ENCODE results near the gene CMIP.
"Not testable (repeated sequence)": the region's sequence is repeated elsewhere in the genome, so short reads cannot be mapped to it uniquely, and the experiment has no call there.

CMIP gene

DNA sequence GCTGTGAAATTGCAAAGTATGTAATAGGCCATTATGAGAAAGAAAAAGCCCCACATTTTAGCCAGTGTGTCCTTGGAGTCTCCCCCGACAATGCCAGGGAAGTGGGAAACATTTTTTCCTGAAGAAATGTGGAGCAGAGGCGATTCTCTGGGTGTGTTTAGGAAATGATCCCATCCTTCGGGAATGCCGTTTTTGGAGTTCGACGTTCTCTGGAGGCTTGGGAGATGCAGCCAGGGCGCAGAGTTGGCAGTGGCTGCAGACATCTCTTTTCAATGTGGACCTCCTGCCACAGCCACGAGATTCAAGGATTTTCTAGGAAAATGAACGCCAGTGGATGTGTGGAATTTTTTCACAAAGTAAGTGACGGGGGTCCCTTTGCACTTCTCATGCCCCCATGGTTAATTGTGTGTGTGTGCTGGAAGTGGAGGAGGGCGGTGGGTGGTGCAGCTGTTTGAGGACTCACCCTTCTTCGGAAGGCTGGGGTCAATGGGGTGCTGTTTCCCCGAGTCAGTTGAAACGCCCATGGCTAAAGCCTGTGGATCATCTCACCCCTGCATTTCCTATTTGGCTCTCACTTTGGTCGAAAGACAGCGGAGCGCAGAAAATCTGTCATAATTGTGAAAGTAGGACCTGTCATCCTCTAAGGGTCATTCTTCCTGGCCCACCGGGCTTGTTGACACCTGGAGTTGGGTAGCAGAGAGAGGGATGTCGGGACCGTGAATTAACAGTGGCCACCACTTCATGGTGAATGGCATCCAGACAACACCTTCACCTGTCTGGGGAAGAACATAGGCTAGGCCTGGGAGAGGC is 73.2 kb downstream of the CMIP start:
- DNase-seq (ENCODE audit: low spot score): no peak

DNA sequence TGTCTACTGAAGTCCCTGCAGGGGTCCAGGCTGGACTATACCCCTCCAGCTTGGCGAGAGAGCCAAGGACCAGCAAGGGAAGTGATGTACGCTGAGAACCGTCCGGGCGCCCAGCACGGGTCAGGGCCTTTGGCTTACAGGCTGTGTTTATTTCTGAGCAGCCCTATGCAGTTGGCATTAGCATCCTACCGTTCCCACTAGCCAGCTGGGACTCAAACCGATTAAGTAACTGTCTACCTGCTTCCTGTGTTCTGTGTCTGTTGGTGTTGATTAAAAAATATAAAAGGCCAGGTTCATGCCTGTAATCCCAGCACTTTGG is 73.8 kb downstream of the CMIP start:
- no peak for DNase-seq (ENCODE audit: low spot score)

DNA sequence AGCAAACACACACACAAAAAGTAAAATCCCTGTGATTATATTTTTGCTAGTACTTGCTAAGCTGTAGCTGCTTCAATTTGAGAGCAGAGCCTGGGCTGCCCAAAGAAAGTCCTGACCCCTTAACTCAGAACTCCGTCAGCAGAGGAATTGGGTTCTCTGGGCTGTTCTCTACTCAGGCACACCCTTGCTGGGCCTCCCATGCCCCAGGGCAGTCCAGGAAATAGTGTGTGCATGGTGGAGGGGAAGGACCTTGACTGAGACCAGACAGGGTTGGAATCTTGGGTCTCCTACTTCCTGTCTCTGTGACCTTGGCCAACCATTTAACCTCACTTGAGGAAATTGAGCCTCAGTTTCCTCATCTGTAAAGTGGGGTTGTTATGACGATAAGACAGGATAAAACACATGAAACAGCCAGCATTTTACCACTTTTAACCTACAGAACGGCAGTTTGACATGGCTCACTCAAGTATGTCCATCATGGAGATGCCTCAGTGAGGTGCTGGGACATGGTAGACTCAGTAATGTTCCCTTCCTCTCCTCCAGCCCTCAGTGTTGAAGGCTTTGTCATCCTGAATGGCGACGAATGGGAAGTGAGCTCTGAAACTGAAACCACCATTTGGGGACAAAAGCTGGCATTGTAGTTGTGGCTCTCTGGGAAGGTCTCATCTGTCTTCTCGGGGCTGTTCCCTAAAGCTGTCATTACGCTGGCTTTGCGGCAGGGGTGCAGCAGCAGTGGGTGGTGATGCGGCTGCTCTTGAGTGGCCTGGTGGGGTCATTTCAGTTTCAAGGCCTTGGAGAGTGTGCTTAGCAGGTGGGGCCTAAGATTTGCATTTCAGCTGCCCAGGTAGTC is 74.9 kb downstream of the CMIP start:
- DNase-seq (ENCODE audit: low spot score): peak; percentile 17

DNA sequence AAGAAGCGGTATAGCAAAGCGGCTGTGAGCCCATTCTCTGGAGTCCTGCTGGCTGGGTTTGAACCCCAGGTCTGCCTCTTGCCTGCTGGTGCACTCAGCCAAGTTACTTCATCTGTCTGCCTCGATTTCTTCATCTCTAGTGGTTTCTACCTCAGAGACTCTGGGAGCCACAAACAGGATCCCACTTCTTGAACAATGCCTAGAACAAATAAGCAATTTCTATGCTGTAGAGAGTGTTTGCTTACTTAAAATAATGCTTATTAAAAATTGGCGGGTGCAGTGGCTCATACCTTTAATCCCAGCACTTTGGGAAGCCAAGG is 75.5 kb downstream of the CMIP start:
- no peak for DNase-seq (ENCODE audit: low spot score)

GRCh38 chr16:81520560-81521135 is 76.0 kb downstream of the CMIP start:
- DNase-seq (ENCODE audit: low spot score): no peak

- DNase-seq (ENCODE audit: low spot score): peak; percentile 22
Observed at GRCh38 chr16:81521141-81521626, 76.6 kb downstream of the CMIP start.

- peak; percentile 20 for DNase-seq (ENCODE audit: low spot score)
Observed at GRCh38 chr16:81522108-81522701, 77.6 kb downstream of the CMIP start.

DNA sequence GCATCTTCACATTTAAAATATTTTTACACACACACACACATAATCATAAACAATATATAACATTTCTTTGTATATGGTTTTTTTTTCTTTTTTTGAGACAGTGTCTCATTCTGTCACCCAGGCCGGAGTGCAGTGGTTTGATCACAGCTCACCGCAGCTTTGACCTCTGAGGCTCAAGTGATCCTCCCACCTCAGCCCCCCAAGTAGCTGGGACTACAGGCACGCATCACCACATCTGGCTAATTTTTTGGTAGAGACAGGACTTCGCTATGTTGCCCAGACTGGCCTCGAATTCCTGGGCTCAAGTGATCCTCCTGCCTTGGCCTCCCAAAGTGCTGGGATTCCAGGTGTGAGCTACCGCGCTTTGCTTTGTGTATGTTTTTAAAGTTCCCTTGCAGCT is 78.2 kb downstream of the CMIP start:
- not testable (repeated sequence) for DNase-seq (ENCODE audit: low spot score)

GRCh38 chr16:81523387-81524115 is 78.9 kb downstream of the CMIP start:
- no peak for DNase-seq (ENCODE audit: low spot score)

DNA sequence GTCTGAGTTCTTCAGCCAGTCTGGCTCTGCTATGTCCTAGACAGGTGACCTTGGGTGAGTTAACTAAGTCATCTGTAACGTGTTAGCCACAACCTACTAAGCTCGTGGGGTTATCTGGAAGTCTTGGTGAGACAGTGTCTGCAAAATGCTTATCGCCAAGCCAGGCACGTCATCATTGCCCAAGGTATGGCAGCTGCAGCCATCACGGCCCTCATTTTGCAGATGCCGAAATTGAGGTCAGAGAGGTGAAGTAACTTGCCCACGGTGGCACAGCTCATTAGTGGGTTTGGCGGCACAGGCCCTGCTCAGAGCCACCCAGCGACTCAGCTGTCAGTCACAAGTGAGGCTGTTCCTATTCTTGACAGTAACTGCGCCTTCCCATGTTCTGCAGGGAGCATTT is 79.8 kb downstream of the CMIP start:
- DNase-seq (ENCODE audit: low spot score): no peak

GRCh38 chr16:81524885-81525284 is 80.3 kb downstream of the CMIP start:
- not testable (repeated sequence) for DNase-seq (ENCODE audit: low spot score)

GRCh38 chr16:81526199-81526598 is 81.6 kb downstream of the CMIP start:
- DNase-seq (ENCODE audit: low spot score): no peak

DNA sequence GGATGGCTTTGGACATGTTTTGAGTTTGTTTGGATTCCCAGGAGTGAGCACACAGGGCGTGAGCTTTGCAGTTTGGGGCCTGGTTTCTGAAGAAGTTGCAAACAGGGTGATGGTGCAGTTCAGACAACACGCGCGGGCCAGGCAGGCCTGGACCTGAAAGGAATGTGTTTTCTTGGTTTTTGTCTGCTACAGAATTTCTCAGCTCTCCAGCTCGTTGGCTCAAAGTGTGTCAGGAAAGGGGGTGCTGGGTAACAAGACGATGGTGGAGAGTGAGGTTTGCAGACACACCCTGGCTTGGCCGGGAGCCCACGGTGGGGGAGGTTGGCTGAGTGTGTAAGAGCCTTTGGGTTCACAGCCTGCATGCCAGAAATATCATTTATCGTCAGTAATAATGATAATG is 82.3 kb downstream of the CMIP start:
- no peak for DNase-seq (ENCODE audit: low spot score)

DNA sequence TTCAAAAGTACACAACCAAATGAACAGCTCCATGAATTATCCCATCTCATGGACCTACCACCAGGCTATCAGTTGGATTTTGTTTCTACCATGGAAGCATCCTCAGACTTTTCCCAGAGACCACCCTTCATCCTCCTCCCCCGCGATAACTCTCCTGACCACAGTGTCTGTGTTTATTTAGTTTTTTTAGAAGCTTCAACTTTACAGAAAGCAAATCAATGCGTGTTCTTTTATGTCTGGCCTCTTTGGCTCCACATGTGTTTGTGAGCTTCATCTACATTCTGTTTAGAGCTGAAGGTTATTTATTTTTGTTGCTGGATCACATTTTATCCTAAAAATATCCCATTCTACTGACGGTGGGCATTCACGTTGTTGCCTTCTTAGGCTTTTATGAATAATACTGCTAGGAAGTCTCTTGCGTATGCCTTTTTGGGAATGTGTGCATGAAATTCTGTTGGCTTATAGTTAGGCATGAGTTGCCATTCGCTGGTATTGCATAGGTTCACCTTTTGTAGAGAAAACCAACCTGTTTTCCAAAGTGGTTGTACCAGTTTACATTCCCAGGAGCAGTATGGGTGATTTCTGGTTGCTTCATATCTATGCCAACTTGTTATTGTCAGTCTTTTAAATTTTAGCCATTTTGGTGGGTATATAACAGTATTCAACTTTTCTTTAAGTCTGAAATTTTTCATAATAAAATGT is 83.0 kb downstream of the CMIP start:
- no peak for DNase-seq (ENCODE audit: low spot score)

GRCh38 chr16:81528256-81528655 is 83.6 kb downstream of the CMIP start:
- DNase-seq (ENCODE audit: low spot score): no peak

- DNase-seq (ENCODE audit: low spot score): no peak
Observed at GRCh38 chr16:81530296-81530721, 85.7 kb downstream of the CMIP start.

DNA sequence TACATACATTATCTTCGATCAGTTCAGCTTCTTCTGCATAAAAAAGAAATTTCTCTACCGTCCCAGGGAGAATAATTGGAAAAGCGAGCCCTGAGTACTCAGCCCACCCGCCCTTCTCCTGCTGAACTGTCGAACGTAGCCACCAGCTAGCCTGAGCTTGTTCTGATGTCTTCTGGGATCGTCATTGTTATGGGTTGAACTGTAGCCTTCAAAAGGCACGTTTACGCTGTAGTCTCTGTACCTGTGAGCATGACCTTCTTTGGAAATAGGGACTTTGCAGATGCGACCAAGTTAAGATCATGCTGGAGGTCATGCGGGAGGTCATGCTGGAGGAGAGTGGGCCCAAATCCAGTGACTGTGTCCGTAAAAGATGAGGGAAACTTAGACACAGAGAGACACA is 86.2 kb downstream of the CMIP start:
- no peak for DNase-seq (ENCODE audit: low spot score)

DNA sequence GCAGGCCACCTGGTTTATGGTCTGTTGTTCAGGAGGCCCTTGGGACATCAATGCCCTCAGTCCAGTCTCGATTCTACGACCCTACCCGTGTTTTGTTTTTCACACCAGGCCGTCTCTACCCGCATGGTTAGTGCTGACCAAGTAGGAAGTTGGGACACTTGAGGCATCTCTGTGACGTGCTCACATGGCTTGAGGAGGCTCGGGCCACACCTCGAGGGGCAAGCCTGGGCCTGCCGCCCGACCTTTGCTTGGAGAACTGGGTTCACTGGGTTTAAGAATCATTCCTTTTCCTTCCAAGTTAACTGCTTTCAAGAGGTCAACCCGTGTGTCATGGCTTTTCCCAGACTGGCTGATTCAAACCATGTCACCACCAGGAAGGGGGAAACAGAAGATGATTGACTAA is 86.8 kb downstream of the CMIP start:
- DNase-seq (ENCODE audit: low spot score): no peak

GRCh38 chr16:81532491-81533174 is 88.0 kb downstream of the CMIP start:
- DNase-seq (ENCODE audit: low spot score): no peak

- DNase-seq (ENCODE audit: low spot score): no peak
Observed at GRCh38 chr16:81533175-81533507, 88.5 kb downstream of the CMIP start.

Data from NAMALWA (cell line).